Inferior parietal cortex (tissue), 1 donor: ENCODE measurements around the gene POPDC2.
"Not testable (repeated sequence)": the region's sequence is repeated elsewhere in the genome, so short reads cannot be mapped to it uniquely, and the experiment has no call there.

Source experiments
- DNase-seq: peaks from one replicate; pipeline ENCODE4 v3.0.0-alpha.2; 2016; ENCODE audit errors: extremely low spot score

Gene POPDC2, protein sequence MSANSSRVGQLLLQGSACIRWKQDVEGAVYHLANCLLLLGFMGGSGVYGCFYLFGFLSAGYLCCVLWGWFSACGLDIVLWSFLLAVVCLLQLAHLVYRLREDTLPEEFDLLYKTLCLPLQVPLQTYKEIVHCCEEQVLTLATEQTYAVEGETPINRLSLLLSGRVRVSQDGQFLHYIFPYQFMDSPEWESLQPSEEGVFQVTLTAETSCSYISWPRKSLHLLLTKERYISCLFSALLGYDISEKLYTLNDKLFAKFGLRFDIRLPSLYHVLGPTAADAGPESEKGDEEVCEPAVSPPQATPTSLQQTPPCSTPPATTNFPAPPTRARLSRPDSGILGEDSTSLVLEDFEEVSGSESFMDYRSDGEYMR

DNA sequence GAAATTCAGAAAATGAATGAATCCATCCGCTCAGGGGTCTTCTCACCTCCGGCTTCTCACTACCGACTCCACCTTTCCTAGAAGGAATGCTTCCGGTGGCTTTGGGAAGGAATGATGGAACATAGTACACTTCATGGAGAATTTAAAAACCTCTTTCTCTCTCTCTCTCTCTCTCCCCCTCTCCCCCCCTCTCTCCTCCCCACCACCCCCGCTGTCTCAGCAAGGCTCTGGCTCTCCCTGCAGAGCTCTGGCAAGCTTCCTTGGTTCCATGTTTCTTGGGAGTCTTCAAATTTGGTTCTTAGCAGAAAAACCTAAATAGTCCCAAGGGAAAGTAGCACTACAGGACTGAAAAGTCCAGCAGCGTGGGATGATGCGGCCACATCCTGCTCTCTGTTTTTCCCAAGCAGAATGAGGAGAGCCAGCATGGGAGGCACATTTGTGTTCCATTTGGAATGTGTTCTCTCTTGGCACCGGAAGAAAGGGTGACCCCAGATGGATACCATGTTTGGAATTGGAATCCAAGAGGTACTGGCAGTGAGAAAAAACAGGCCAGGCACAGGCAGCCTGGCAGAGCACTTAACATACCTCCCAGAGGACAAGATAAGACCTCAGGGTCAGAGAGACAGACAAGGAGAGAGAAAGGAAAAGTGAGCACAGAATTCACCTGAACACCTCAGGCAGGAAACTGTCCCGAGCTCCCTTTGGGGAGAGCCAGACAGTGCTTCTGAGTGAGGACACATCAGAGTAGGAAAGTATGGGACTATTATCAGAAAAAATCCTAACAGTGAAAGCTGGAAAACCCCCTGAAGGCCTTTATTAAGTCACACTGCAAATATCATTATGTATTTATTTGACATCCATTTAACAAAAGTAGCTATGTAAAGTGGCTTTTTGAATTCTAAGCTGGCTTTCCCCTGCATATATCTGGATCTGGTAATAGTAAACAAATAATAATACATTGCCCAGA is at the start of gene POPDC2:
TSS of gene POPDC2 (minus strand) at position 116 of the 967 bp plus-strand sequence. CDS start 166 bp downstream, outside the sequence.
- no peak for DNase-seq

DNA sequence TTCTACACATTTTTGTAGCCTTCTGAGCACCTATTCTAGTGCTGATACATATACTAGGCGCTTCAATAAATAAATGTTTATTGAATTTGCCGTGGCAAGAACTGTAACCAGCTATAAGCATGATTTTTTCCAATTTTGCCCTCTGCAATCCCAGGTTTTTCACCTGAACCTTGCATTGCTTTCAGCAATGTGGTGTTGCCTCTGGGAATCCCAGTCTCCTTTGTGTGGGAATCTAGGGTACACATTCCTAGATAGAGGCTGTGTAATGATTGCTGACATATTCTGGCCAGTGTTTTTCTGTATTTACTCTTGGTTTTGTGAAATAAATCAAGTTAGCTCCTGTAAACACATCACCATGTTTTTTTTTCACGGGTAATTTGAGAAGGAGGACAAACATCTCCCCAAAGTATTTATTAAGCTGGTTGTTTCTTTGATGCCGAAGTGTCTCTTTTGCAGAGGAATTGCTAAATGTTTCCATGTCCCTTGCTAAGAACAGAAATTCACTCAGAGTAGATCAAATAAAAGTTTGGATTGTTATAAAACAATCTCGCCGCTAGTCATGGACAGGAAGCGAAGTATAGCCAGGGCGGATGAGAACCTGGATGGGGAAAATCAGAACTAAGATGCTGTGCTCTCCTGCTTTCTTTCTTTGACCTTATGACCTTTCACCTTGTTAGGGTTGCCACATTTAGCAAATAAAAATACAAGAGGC is 43.6 kb upstream of the POPDC2 start:
- no peak for DNase-seq

DNA sequence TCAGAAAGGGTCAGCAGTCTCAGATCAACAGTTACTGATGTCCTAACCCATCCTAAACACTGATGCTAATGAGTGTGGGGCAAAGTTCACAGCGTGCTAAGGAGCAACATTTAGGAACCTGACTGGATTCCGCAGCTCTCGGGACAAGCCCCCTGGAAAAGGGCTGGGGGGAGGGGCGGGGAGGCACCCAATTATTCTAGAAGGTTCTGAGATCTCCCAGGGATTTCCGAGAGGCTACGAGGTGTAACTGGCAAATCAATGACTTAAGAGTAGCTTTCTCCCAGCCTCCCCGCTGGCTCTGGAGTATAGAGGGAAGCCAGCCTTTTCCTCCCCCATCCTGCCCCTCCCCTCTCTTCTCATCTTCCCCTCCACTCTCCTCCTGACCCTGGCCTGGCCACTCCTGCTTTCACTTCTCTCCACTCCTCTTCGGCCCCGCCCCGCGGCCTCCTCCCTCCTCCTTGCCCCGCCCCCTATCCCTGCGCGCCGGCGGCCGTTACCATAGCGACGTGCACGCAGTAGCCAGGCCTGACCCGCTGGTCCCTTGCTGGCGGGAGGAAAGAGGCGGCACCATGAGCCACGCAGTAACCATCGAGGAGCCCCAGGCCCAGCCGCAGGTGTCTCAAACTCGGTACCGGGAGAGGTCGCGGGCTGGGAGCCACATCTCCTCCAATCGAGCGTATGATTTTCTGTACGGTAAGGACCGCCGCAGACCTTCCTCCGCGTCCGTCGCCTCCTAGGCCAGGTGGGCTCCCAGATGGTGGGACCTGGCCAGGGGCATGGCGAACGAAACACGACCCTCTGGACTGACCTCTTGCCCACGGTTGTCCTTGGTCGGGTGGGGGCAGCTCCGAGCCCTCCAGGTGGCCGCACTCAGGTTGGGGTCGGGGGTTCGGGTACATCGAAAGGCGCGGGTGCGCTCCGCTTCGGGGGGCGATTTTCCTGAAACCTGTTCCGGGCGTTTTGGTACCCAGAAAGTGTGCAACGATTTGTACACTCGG is 42.4 kb upstream of the POPDC2 start, which contains the start of gene CFAP91:
TSS of gene CFAP91 (plus strand) at position 493 of the 998 bp plus-strand sequence. CDS start at position 570, 77 bp downstream.
- peak; percentile 79 for DNase-seq

DNA sequence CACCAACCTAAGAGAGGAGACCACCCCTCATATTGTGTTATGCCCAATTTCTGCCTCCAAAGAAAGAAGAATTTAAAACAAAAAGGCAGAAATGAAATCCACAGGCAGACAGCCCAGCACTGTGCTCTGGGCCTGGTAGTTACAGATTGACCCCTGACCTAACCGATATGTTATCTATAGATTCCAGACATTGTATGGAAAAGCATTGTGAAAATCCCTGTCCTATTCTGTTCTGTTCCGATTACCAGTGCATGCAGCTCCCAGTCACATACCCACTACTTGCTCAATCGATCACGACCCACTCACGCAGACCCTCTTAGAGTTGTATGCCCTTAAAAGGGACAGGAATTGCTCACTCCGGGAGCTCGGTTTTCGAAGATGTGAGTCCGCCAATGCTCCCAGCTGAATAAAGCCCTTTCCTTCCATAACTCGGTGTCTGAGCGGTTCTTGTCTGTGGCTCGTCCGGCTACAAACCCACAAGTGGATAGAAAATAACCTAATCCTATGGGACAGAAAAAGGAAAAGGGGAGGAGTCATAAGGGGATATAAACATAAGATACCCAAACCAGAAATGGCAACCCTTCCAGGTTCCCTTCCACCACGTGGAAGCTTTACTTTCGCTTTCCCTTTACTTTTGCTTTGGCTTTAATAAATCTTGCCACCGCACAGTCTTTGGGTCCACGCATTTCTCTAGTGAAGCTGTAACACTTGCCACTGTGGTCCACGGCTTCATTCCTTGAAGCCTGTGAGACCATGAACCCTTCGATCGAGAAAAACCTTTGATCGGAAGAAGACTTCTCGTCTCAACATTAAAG is 40.7 kb upstream of the POPDC2 start:
- no peak for DNase-seq

DNA sequence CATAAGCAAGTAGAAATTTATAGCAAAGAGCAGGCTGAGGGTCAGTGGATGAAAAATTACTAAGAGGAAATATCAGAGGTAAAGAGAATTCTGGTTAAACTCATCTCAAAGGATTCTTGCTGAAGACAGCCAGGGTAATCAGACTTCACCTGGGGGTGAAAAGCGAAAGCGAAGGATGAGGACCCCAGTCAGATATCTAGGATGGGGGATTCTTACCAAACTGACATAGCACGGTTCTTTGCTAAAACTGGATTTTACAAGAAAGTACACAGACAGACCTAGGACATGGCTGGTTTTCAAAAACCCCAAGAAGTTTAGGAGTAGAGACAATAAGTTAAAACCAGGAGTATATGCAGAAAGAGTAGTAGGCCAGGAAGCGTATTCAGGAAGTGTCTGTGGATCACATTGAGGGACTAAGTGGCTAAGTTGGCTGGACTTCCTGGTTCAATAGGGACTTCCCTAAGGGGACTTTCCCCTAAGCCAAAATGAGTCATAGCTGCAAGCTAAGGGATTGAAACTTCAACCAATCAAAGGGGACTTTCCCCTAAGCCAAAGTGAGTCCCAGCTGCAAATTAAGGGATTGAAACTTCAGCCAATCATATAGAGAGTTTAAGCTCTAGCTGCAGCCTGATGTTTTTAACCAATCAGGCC is 40.0 kb upstream of the POPDC2 start:
- DNase-seq = no peak

DNA sequence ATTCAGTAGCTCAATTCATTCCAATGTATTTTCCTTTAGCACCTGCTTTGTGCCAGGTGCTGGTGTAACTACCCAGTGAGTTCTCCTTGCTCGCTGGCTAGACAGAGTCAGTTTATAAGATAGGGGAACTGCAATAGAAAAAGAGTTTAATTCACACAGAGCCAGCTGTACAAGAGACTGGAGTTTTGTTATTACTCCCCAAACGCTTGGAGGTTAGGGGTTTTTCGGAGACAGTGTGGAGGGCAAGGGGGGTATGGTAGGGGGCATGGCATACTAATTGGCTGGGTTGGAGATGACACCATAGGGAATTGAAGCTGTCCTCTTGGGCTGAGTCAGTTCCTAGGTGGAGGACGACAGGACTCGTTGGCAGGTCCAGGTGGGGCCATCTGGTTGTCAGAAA is 37.0 kb upstream of the POPDC2 start:
- DNase-seq = no peak

DNA sequence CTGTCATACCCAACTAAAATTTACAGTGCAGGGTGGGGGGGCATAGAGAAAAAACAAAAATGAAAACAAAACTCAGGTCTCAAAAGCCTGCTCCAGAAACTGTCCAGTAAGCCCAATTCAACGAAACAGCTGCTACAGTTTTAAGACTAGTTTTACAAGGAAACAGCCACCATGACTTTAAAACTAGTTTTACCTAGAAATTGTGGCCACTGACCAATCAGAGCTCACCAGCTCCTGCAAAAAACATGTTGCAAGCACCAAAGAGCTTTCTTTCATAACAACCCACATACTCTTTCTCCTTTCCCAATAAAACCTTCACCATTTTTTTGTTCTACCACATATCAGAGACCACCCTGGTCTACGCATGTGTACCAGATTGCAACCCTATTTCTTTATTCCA is 35.1 kb upstream of the POPDC2 start:
- DNase-seq = no peak

DNA sequence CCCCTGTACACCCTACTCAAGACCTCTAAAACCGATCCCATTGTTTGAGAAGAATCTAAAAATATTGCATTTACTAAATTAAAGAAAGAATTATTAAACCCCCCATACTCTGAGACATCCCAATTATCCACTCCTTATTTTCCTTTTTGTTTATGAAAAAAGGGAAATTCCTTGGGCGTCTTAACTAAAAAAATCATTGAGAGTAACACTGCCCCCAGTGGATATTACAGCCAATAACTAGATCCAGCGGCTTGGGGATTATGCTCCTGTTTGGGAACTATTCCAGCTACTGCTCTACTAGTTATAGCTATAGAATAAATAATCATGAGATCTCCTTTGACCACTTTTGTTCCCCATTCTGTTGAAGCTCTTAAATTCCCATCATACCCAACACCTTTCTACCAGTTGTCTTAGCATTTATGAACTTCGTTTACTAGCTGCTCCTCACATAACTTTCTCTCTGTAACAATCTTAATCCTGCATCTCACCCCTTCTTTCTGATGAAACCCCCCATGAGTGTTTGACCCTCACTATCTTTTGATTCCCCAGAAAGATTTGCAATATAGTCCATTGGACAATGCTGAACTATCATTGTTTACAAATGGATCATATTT is 29.8 kb upstream of the POPDC2 start:
- no peak for DNase-seq

DNA sequence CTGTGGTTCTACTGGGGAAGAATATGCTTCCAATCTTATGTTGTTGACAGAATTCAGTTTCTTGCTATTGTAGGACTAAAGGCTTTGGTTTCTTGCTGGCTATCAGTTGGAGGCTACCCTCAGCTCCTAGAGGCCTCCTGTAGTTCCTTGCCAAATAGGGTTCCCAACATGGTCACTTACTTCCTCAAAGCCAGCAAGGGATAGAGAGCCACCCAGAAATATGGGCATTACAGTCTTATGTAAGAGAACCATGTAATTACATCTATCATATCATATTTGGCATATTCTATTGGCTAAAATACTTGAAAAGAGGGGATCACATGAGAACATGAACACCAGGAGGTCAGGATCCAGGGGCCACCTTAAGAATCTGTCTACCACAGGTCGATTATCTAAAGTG is 23.0 kb upstream of the POPDC2 start:
- DNase-seq = no peak

DNA sequence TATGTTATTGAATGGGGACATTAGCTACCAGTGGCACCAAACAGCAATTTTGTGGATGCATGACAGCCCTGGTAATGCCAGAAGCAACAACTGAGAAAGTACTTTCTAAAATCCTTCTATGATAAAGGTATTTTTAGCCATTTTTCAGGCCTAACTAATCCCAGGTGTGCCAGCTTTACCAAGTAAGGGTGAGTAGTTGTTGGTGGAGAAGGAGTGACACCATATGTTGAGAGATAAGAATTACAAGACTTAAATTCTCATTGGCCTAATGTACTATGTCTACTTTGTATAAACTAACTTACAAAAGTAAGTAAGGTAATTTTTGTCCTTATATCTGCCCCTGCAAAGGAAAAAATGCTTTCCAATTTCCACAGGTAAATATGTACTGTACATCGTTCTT is 20.9 kb upstream of the POPDC2 start:
- DNase-seq = no peak

DNA sequence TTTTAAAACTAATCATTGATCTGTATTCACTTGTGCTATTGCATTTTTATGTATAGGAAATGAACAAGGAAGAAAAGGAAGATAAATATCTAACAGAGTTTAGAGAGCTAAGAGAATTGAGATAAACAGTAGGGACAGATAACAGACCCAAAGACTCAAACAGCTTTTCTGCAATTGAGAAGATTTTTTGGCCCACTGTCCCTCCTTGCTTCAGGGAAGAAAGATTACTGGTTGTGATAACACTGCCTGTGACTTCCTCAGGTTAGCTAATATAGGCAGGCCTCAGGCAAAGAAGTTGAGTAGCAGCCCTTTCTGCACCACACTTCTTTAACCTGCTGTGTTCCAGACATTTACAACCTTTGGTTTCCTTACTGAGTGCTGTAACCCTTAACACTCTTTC is 19.5 kb upstream of the POPDC2 start:
- DNase-seq = no peak

DNA sequence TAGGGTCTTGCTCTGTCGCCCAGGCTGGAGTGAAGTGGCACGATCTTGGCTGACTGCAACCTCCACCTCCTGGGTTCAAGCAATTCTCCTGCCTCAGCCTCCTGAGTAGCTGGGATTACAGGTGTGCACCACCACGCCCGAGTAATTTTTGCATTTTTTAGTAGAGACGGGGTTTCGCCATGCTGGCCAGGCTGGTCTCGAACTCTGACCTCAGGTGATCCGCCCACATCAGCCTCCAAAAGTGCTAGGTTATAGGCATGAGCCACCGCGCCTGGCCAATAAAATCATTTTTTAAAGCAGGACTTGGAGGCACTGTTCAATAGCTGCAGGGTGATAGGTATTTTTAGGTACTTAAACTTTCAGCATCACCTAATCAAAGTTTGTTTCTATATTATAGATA is 17.8 kb upstream of the POPDC2 start:
- DNase-seq = not testable (repeated sequence)

DNA sequence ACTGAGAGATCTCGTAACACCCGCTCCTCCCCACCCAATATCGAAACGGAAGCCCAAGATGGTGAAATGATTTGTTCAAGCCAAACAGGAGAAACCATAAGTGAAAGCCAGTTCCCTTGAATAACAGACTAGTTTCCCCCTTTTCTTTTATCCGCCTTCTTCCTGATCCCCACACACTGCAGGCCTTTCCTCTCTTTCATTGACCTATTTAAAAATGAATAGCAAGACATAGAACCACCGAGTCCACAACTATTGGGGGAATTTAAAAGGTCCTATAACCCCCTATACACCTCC is 17.2 kb upstream of the POPDC2 start:
- DNase-seq = no peak

DNA sequence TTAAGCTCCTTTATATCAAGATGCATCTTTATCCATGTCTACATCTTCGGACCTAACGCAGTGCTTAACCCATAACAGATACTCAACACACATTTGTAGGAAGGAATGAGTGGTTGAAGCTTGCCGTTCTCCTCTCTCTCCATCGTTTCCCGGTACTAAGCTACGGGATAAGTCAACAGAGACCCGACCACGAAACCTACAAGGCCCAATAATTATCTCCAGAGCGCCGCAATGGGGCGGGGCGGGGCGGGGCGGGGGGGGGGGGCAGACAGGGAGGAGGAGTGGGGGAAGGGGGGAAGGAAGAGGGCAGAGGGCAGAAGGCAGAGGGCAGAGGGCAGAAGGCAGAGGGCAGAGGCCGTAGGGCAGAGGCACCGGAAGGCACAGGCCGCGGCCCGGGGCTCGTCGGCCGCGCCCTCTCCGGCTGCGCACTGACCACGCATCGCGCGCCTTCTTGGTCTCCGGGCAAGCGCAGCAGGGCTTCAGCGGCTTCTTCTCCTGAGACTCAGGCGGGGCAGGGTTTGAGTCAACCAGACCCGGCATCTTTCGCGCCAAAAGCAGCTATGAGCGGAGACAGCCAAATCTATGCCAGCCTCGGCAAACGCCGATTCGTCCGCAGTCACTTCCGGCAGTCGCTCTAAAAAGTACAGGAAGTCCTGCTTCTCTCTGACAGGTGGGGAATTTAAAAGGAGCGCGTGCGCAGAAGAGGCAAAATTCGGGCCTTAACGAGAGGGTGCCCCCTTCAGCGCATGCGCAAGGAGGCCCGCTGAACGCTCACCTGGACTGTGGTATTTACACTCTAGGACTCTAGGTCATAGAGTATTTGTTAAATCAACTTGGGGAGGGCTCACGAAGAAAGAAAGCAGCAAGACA is 16.6 kb upstream of the POPDC2 start, which contains the start of gene COX17:
TSS of gene COX17 (minus strand) at position 636 of the 870 bp plus-strand sequence. CDS start at position 540, 96 bp downstream.
- peak; percentile 98 for DNase-seq

DNA sequence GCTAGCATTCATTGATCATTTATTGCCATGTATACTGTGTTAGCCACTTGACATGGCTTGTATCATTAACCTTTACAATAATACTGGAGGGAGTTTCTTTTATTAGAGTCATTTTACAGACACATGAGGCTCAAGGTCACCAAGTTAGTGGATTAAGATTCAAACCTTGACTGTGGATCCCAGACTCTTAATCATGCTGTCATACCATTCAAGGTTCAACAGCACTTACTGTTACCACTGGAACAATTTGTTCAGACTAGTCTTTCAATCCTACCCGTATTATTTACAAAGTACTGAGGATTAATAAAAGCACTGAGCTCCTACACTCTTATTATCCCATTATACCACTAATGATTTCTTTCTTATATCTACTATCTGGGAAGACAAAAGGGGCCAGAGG is 15.6 kb upstream of the POPDC2 start:
- DNase-seq = no peak

DNA sequence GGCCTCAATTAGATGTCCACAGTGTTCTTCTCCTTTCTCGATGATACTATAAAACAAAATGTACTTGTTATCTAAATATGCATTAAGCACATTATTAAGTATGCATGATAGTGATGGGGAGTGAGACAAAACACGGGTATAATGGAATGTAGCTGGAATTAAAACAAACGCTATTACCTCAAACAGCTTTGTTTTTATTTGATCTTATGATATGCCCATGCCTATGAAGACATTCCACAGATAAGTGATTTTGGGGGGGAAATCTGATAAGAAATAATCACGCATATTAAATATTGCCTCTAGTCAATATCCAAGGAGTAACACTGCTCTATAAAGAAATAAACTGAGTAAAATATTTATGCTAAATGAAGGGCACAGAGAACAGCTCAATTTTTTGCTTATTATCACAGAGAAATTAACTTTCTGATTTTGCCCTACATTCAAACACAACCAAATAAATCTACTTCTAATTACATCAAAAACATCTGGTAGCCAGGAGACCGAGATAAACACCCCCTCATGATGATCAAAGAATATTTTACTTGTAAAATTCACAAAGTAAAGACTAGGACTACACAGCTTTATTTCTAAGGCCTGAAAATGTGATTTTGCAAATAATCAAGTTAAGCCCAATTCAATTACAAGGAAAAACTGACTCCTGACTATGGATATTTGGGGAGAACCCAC is 14.9 kb upstream of the POPDC2 start:
- no peak for DNase-seq

DNA sequence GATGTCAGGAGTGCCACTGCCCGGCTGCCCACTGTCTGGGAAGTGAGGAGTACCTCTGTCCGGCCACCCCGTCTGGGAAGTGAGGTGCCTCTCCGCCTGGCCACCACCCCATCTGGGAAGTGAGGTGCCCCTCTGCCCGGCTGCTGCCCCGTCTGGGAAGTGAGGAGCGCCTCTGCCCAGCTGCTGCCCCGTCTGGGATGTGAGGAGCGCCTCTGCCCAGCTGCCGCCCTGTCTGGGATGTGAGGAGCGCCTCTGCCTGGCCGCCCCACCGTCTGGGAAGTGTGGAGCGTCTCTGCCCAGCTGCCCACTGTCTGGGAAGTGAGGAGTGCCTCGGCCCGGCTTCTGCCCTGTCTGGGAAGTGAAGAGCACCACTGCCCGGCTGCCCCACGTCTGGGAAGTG is 13.5 kb upstream of the POPDC2 start:
- no peak for DNase-seq
